ENCODE measurements around the gene TUBB6. TPM values are rescaled to one million over a fixed set of nuclear protein-coding genes. Genes with fewer than 3 reads are reported as not detected.

TUBB6 gene
- total RNA-seq, 1 donor from 2014 or later, result 82.0 TPM

- intact Hi-C loops (cut with micrococcal nuclease), result no loop called here
- no peak for ATAC-seq
- DNase-seq, result no peak
Measured at GRCh38 chr18:12329125-12329698, 21.2 kb downstream of the TUBB6 start.

- DNase-seq (no peak), ATAC-seq (no peak)
- intact Hi-C loops (cut with micrococcal nuclease), result no loop called here
Measured at GRCh38 chr18:12330766-12331165, 22.7 kb downstream of the TUBB6 start.

- no peak for DNase-seq
- ATAC-seq, result peak; percentile 4
Measured at GRCh38 chr18:12333506-12334290, 25.7 kb downstream of the TUBB6 start.

GRCh38 chr18:12334366-12334808, 26.3 kb downstream of the TUBB6 start:
- intact Hi-C loops (cut with micrococcal nuclease), result no loop called here
- ATAC-seq (peak; percentile 37), DNase-seq (peak; percentile 74)

More at GRCh38 chr18:12333506-12334290, 25.7 kb downstream of the TUBB6 start:
- intact Hi-C loops (cut with micrococcal nuclease), result no loop called here

- intact Hi-C loops (cut with micrococcal nuclease), result no loop called here
- ATAC-seq (no peak), DNase-seq (no peak)
Measured at GRCh38 chr18:12334863-12335262, 26.8 kb downstream of the TUBB6 start.

GRCh38 chr18:12335503-12335902, 27.5 kb downstream of the TUBB6 start:
- intact Hi-C loops (cut with micrococcal nuclease), result no loop called here
- DNase-seq (no peak), ATAC-seq (no peak)

- intact Hi-C loops (cut with micrococcal nuclease), result no loop called here
- DNase-seq, result no peak
- ATAC-seq, result peak; percentile 68
Measured at GRCh38 chr18:12336171-12336613, 28.2 kb downstream of the TUBB6 start.

- intact Hi-C loops (cut with micrococcal nuclease), result no loop called here
- DNase-seq (no peak), ATAC-seq (no peak)
Measured at GRCh38 chr18:12336887-12337286, 28.8 kb downstream of the TUBB6 start.

- DNase-seq (no peak), ATAC-seq (no peak)
- intact Hi-C loops (cut with micrococcal nuclease), result no loop called here
Measured at GRCh38 chr18:12338382-12338781, 30.3 kb downstream of the TUBB6 start.

GRCh38 chr18:12340945-12341660, 33.1 kb downstream of the TUBB6 start:
- no peak for ATAC-seq
- intact Hi-C loops (cut with micrococcal nuclease), result no loop called here

GRCh38 chr18:12342661-12343060, 34.6 kb downstream of the TUBB6 start:
- ATAC-seq (no peak), DNase-seq (no peak)
- intact Hi-C loops (cut with micrococcal nuclease), result no loop called here

More at GRCh38 chr18:12340945-12341660, 33.1 kb downstream of the TUBB6 start:
- no peak for DNase-seq

GRCh38 chr18:12345491-12346239, 37.6 kb downstream of the TUBB6 start:
- intact Hi-C loops (cut with micrococcal nuclease), result no loop called here
- ATAC-seq (no peak), DNase-seq (no peak)

GRCh38 chr18:12346240-12346565, 38.2 kb downstream of the TUBB6 start:
- ATAC-seq, result peak; percentile 11
- intact Hi-C loops (cut with micrococcal nuclease), result no loop called here
- no peak for DNase-seq

- intact Hi-C loops (cut with micrococcal nuclease), result no loop called here
- ATAC-seq (no peak), DNase-seq (no peak)
Measured at GRCh38 chr18:12347895-12348294, 39.9 kb downstream of the TUBB6 start.

- intact Hi-C loops (cut with micrococcal nuclease), result no loop called here
- ATAC-seq, result no peak
Measured at GRCh38 chr18:12352188-12352587, 44.1 kb downstream of the TUBB6 start.

GRCh38 chr18:12359515-12359927, 51.5 kb downstream of the TUBB6 start:
- ATAC-seq (no peak), DNase-seq (no peak)
- intact Hi-C loops (cut with micrococcal nuclease), result no loop called here

More at GRCh38 chr18:12352188-12352587, 44.1 kb downstream of the TUBB6 start:
- DNase-seq, result no peak

- DNase-seq (peak; percentile 86), ATAC-seq (peak; percentile 74)
- intact Hi-C loops (cut with micrococcal nuclease), result loop anchor here (5.0 kb wide), 1 partner anchor 40 kb away; no protein-coding TSS in a partner anchor
Measured at GRCh38 chr18:12361770-12362378, 53.8 kb downstream of the TUBB6 start.

- no peak for DNase-seq
- peak; percentile 85 for ATAC-seq
- intact Hi-C loops (cut with micrococcal nuclease), result loop anchor here (5.0 kb wide), 1 partner anchor 40 kb away; no protein-coding TSS in a partner anchor
Measured at GRCh38 chr18:12362473-12363174, 54.6 kb downstream of the TUBB6 start.
